Right lobe of liver (tissue), 6 donors: ENCODE results near the gene CTNND2. TPM values are rescaled to one million over a fixed set of nuclear protein-coding genes. Genes with fewer than 3 reads are reported as not detected.

Experiments used
- ATAC-seq, 4 donors: fragments of 200-7000 bp; cut with Tn5 transposase; one replicate each; pipeline ENCODE4 v1.9.1; 2020; ENCODE audit warnings: mild to moderate bottlenecking in 4 of 4, moderate library complexity in 4 of 4
- DNase-seq, 3 donors: peaks; one replicate each; pipeline ENCODE4 v3.0.0-alpha.2; 2020
- H3K27ac ChIP-seq, 3 donors: fragments of 200-600 bp; one replicate each; pipeline ENCODE4 v1.8.0; 2022
- H3K27me3 ChIP-seq, 2 donors: fragments of 200-600 bp; one replicate each; pipeline ENCODE4 v1.8.0; 2022
- H3K36me3 ChIP-seq, 4 donors: fragments of 200-600 bp; sonication (generic) in 1 of 4; one replicate each; pipeline versions ENCODE4 v1.5.1 to v1.8.0; 2017 to 2022; ENCODE audit warnings: control low read depth in 1 of 4
- H3K4me1 ChIP-seq, 4 donors: fragments of 200-600 bp; sonication (generic) in 1 of 4; one replicate each; pipeline versions ENCODE4 v1.5.1 to v1.8.0; 2017 to 2022; ENCODE audit warnings: control low read depth in 1 of 4
- H3K4me3 ChIP-seq, 3 donors: fragments of 200-600 bp; one replicate each; pipeline ENCODE4 v1.8.0; 2022
- H3K9me3 ChIP-seq, 4 donors: fragments of 200-600 bp; sonication (generic) in 1 of 4; one replicate each; pipeline versions ENCODE4 v1.5.1 to v1.8.0; 2017 to 2022; ENCODE audit warnings: control low read depth in 1 of 4
- CTCF ChIP-seq, 4 donors: fragments of 200-600 bp in 3 of 4; fragments of 450-650 bp in 1 of 4; IDR thresholded peaks; one replicate each; pipeline versions ENCODE4 v1.5.1 to v1.8.0; 2016 to 2022; ENCODE audit warnings: antibody characterized with exemption in 4 of 4, mild to moderate bottlenecking in 2 of 4
- POLR2A ChIP-seq: fragments of 450-650 bp; IDR thresholded peaks from one replicate; pipeline ENCODE4 v1.6.1; 2017; ENCODE audit warnings: antibody characterized with exemption, mild to moderate bottlenecking
- whole genome bisulfite sequencing: methylation state at CpG from one replicate; pipeline ENCODE4 v1.1.6; 2018; ENCODE audit warnings: low coverage, low lambda C conversion rate; ENCODE audit not compliant: insufficient coverage; ENCODE audit errors: missing lambda C conversion rate; 5-methylcytosine and 5-hydroxymethylcytosine counted together
- intact Hi-C, 2 donors: fragments of 100-400 bp; cut with DNase I; formaldehyde crosslinking; loops; one replicate each; pipeline versions ENCODE4 v1.11.2 to v1.14.1; 2022
- total RNA-seq, 6 experiments: library from RNA; depleted of rRNA in 2 of 6; stranded (reverse); fragments of >200 nt in 2 of 6; fragmentation: NEBNext Ultra II Directional in 3 of 6; extraction: Animal tissue kit (Norgen Biotek cat#: 25700) in 3 of 6; gene quantifications; one replicate each; pipeline versions ENCODE4 v1.1.0 to v1.2.4, GENCODE V29; 2016 to 2023
- donor health status: DM: no; HTN: yes; CAD: no.
- donor health status: DM: no; HTN: no; CAD: no.
- donor health status: DM: no; HTN: no; CAD: no.
- donor health status: DM: no; HTN: yes; CAD: no.
- donor health status: DM: no; HTN: yes; CAD: no.

CTNND2 gene
- total RNA-seq, 6 experiments from 2014 or later, result 0.06 to 1.5 (median 1.1) TPM

- Histone ChIP-seq H3K27ac (no peak overlapping the region), H3K4me1 (peaks cover 0 to 4% (median 0%) of the 10 kb centered on the region in 4 donors), H3K4me3 (no peak overlapping the region), H3K36me3 (no peaks in the 10 kb centered on the region), H3K27me3 (no peaks in the 10 kb centered on the region), H3K9me3 (no peaks in the 10 kb centered on the region)
- intact Hi-C loops, result no loop called here
- DNase-seq (no peak), ATAC-seq (no peak)
- 51% methylated on average over 9 of the region's 10 CpGs for WGBS
- TF ChIP-seq CTCF (IDR thresholded peaks at IDR 0.05) (no peak), POLR2A (no peak)
Measured at GRCh38 chr5:11863911-11864310, 40.3 kb downstream of the CTNND2 start.

GRCh38 chr5:11857391-11857790 is 46.9 kb downstream of the CTNND2 start:
- Histone ChIP-seq H3K27ac (no peak overlapping the region), H3K4me1 (no peaks in the 10 kb centered on the region), H3K4me3 (no peak overlapping the region), H3K27me3 (no peaks in the 10 kb centered on the region), H3K36me3 (no peaks in the 10 kb centered on the region), H3K9me3 (no peaks in the 10 kb centered on the region)
- DNase-seq (no peak), ATAC-seq (no peak)
- TF ChIP-seq POLR2A, result no peak
- TF ChIP-seq CTCF (IDR thresholded peaks at IDR 0.05), result no peak
- intact Hi-C loops, result no loop called here
- 69% methylated on average over 5 of the region's 7 CpGs for WGBS

GRCh38 chr5:11854936-11855335 is 49.3 kb downstream of the CTNND2 start:
- H3K27ac ChIP-seq, result no peak overlapping the region
- no peaks in the 10 kb centered on the region for H3K4me1 ChIP-seq
- DNase-seq (no peak), ATAC-seq (no peak)
- WGBS, result 70% methylated on average over 4 of the region's 5 CpGs
- H3K4me3 ChIP-seq, result no peak overlapping the region
- no peaks in the 10 kb centered on the region for H3K9me3 ChIP-seq
- no peaks in the 10 kb centered on the region for H3K27me3 ChIP-seq
- intact Hi-C loops, result no loop called here
- no peak for TF ChIP-seq POLR2A
- no peak for TF ChIP-seq CTCF (IDR thresholded peaks at IDR 0.05)
- no peaks in the 10 kb centered on the region for H3K36me3 ChIP-seq

- intact Hi-C loops, result no loop called here
- ATAC-seq (no peak), DNase-seq (no peak)
- Histone ChIP-seq H3K4me3 (no peak overlapping the region), H3K27me3 (no peaks in the 10 kb centered on the region), H3K27ac (no peak overlapping the region), H3K36me3 (no peaks in the 10 kb centered on the region), H3K9me3 (no peaks in the 10 kb centered on the region), H3K4me1 (no peaks in the 10 kb centered on the region)
- 63% methylated on average over 10 of the region's 10 CpGs for WGBS
- TF ChIP-seq POLR2A (no peak), CTCF (IDR thresholded peaks at IDR 0.05) (no peak)
Measured at GRCh38 chr5:11853796-11854195, 50.5 kb downstream of the CTNND2 start.

GRCh38 chr5:11853140-11853539 is 51.1 kb downstream of the CTNND2 start:
- H3K9me3 ChIP-seq, result no peaks in the 10 kb centered on the region
- DNase-seq, result no peak
- no peaks in the 10 kb centered on the region for H3K4me1 ChIP-seq
- TF ChIP-seq POLR2A (no peak), CTCF (IDR thresholded peaks at IDR 0.05) (no peak)
- H3K27me3 ChIP-seq, result no peaks in the 10 kb centered on the region
- H3K4me3 ChIP-seq, result no peak overlapping the region
- intact Hi-C loops, result no loop called here
- ATAC-seq, result no peak
- H3K36me3 ChIP-seq, result no peaks in the 10 kb centered on the region
- H3K27ac ChIP-seq, result no peak overlapping the region
